GM12878 (cell line): ENCODE measurements around the gene P4HA3. TPM values are rescaled to one million over a fixed set of nuclear protein-coding genes. Genes with fewer than 3 reads are reported as not detected.

Experiments used
- ATAC-seq: fragments of 200-7000 bp; cut with Tn5 transposase; 3 replicates; pipeline ENCODE4 v1.9.1; 2020; ENCODE audit warnings: mild to moderate bottlenecking, moderate library complexity
- BruUV-seq: library from RNA; stranded (reverse); fragments of 400-500 nt; replicated peaks from 2 replicates; lab custom pipeline; 2021; lab: Mats Ljungman, UMichigan
- CTCF ChIA-PET: fragments of 300-600 bp; sonication (Branson Sonifier 250); formaldehyde crosslinking; extraction: SDS; loops from one replicate; lab custom pipeline; 2021; ENCODE audit warnings: inconsistent platforms; lab: Yijun Ruan, JAX
- POLR2A ChIA-PET: fragments of 350-600 bp; formaldehyde crosslinking; extraction: SDS; loops from one replicate; lab custom pipeline; 2021; ENCODE audit warnings: inconsistent platforms; lab: Charles Lee
- RAD21 ChIA-PET: fragments of 300-600 bp; sonication (Branson Sonifier 250); formaldehyde crosslinking; loops from one replicate; lab custom pipeline; 2023; ENCODE audit warnings: antibody characterized with exemption; ENCODE audit not compliant: unreplicated experiment; lab: Charles Lee
- SMC1A ChIA-PET: fragments of 300-600 bp; sonication (Branson Sonifier 250); formaldehyde crosslinking; loops from one replicate; lab custom pipeline; 2023; ENCODE audit not compliant: unreplicated experiment, uncharacterized antibody; lab: Charles Lee
- DNase-seq: peaks from one replicate; pipeline ENCODE4 v3.0.0-alpha.2; 2011; ENCODE audit warnings: low read depth, low spot score
- FAIRE-seq: peaks from 3 replicates; lab custom pipeline; 2011; peaks lifted over from hg19 to GRCh38; lab: Jason Lieb, UNC
- H2AFZ ChIP-seq: 2 replicates; pipeline ENCODE4 v1.6.0; 2011; ENCODE audit warnings: low read depth, low read length, control low read depth; ENCODE audit not compliant: control insufficient read depth
- H3K27ac ChIP-seq: 2 replicates; pipeline ENCODE4 v1.5.1; 2011; ENCODE audit warnings: control low read depth; ENCODE audit not compliant: control insufficient read depth, insufficient read depth
- H3K27me3 ChIP-seq, 2 experiments: replicated peaks in 1 of 2; 2 replicates each; pipeline versions ENCODE4 v1.6.0 to v1.6.1; 2011; ENCODE audit warnings: low read length in 1 of 2; ENCODE audit not compliant: control insufficient read depth in 2 of 2, insufficient read depth in 2 of 2
- H3K36me3 ChIP-seq, 2 experiments: 2 replicates each; pipeline ENCODE4 v1.5.1; 2011; ENCODE audit warnings: low read length in 1 of 2; ENCODE audit not compliant: control insufficient read depth in 2 of 2, insufficient read depth in 2 of 2
- H3K4me1 ChIP-seq: 2 replicates; pipeline ENCODE4 v1.6.1; 2011; ENCODE audit warnings: mild to moderate bottlenecking, low read length, moderate library complexity, mixed read lengths; ENCODE audit not compliant: control insufficient read depth, insufficient read depth
- H3K4me2 ChIP-seq: 2 replicates; pipeline ENCODE4 v1.6.0; 2011; ENCODE audit warnings: control low read depth; ENCODE audit not compliant: control insufficient read depth, insufficient read depth
- H3K4me3 ChIP-seq: fragments of 200-600 bp; sonication (generic); 2 replicates; pipeline ENCODE4 v1.5.1; 2016
- H3K79me2 ChIP-seq: 2 replicates; pipeline ENCODE4 v1.6.0; 2011; ENCODE audit warnings: low read length; ENCODE audit not compliant: control insufficient read depth, insufficient read depth
- H3K9ac ChIP-seq: 2 replicates; pipeline ENCODE4 v1.8.0; 2011; ENCODE audit warnings: low read length, control low read depth, mixed read lengths; ENCODE audit not compliant: control insufficient read depth, insufficient read depth
- H3K9me3 ChIP-seq: replicated peaks from 3 replicates; pipeline ENCODE4 v1.5.1; 2011; ENCODE audit warnings: mild to moderate bottlenecking, low read length; ENCODE audit not compliant: control insufficient read depth, insufficient read depth
- H4K20me1 ChIP-seq: 2 replicates; pipeline ENCODE4 v1.6.0; 2011; ENCODE audit not compliant: control insufficient read depth, insufficient read depth
- CREB1 ChIP-seq: IDR thresholded peaks from 2 replicates; pipeline ENCODE4 v1.6.1; 2012; ENCODE audit warnings: low read depth, mild to moderate bottlenecking, inconsistent platforms
- DPF2 ChIP-seq: fragments of 450-650 bp; IDR thresholded peaks from 2 replicates; pipeline ENCODE4 v1.6.1; 2017; ENCODE audit warnings: mild to moderate bottlenecking
- HCFC1 ChIP-seq: fragments of 150-350 bp; IDR thresholded peaks from 2 replicates; pipeline ENCODE4 v1.6.1; 2014; ENCODE audit warnings: low read length
- HDAC2 ChIP-seq: fragments of 200-600 bp; sonication (generic); IDR thresholded peaks from 2 replicates; pipeline ENCODE4 v1.6.1; 2017
- IKZF2 ChIP-seq, 2 experiments: fragments of 450-650 bp; IDR thresholded peaks; 2 replicates each; pipeline ENCODE4 v1.6.1; 2017; ENCODE audit warnings: mild to moderate bottlenecking in 2 of 2, moderate library complexity in 2 of 2
- PBX3 ChIP-seq: IDR thresholded peaks from 2 replicates; pipeline ENCODE4 v1.6.1; 2011; ENCODE audit warnings: mild to moderate bottlenecking, low read depth, low read length, moderate library complexity; ENCODE audit not compliant: insufficient replicate concordance
- PKNOX1 ChIP-seq: fragments of 450-650 bp; IDR thresholded peaks from 2 replicates; pipeline ENCODE4 v1.6.1; 2016; ENCODE audit warnings: mild to moderate bottlenecking
- RAD21 ChIP-seq: IDR thresholded peaks from 2 replicates; pipeline ENCODE4 v1.6.1; 2011; ENCODE audit warnings: mild to moderate bottlenecking, low read depth, low read length, moderate library complexity; ENCODE audit not compliant: insufficient read depth
- RBBP5 ChIP-seq: fragments of 200-600 bp; sonication (generic); conservative IDR thresholded peaks from 2 replicates; pipeline ENCODE4 v1.6.1; 2016
- REST ChIP-seq: IDR thresholded peaks from 2 replicates; pipeline ENCODE4 v1.6.1; 2012; ENCODE audit warnings: mild to moderate bottlenecking, low read depth, low read length
- RUNX3 ChIP-seq: IDR thresholded peaks from 2 replicates; pipeline ENCODE4 v1.6.1; 2012; ENCODE audit warnings: low read length, inconsistent platforms
- WRNIP1 ChIP-seq: IDR thresholded peaks from 2 replicates; pipeline ENCODE4 v1.6.1; 2011; ENCODE audit warnings: low read depth, low read length, improper control_type of control experiment, borderline replicate concordance
- ZNF384 ChIP-seq: IDR thresholded peaks from 2 replicates; pipeline ENCODE4 v1.6.1; 2012; ENCODE audit warnings: low read depth, mild to moderate bottlenecking, low read length, improper control_type of control experiment, borderline replicate concordance
- WGBS: methylation state at CpG from one replicate; pipeline ENCODE4 v1.1.6; 2016; ENCODE audit warnings: low lambda C conversion rate; ENCODE audit not compliant: insufficient replicate concordance, insufficient coverage; ENCODE audit errors: missing lambda C conversion rate; 5-methylcytosine and 5-hydroxymethylcytosine counted together
- in situ Hi-C: fragments of 300-500 bp; cut with MboI; formaldehyde crosslinking; loops from 9 replicates; pipeline ENCODE4 v1.14.3; 2018; ENCODE audit warnings: mixed read lengths
- intact Hi-C: fragments of 100-400 bp; cut with micrococcal nuclease; formaldehyde crosslinking; loops from one replicate; pipeline ENCODE4 v1.14.2; 2022; ENCODE audit not compliant: unreplicated experiment
- polyA plus RNA-seq, 11 experiments: library from polyadenylated mRNA; depleted of rRNA in 4 of 11; unstranded in 6 of 11; stranded (reverse) in 5 of 11; fragments of >200 nt; fragmentation: Nextera tagmentation in 4 of 11; fragmentation: Illumina TruSeq in 1 of 11; extraction: Ambion mirVana in 4 of 11; extraction: Trizol in 1 of 11; gene quantifications; 1 replicate in 1 of 11; 2 replicates in 10 of 11; pipeline versions ENCODE4 v1.2.1 to v1.2.3, GENCODE V29; 2011 to 2016; ENCODE audit warnings: inconsistent platforms in 2 of 11, missing spikeins in 2 of 11, low read depth in 1 of 11
- total RNA-seq, 4 experiments: library from RNA; depleted of rRNA in 3 of 4; stranded (reverse); fragments of >200 nt in 3 of 4; fragmentation: Illumina TruSeq in 1 of 4; extraction: Trizol in 1 of 4; gene quantifications; 2 replicates each; pipeline versions ENCODE4 v1.2.1 to v1.2.3, GENCODE V29; 2013 to 2021

P4HA3 gene
- total and polyA plus RNA-seq, 10 of the 15 experiments (the other 5 are each of a cell fraction or from before 2014, with no cell fraction given): 0.08 TPM; not detected in 9

GRCh38 chr11:74255741-74256375, 55.6 kb downstream of the P4HA3 start:
- H3K4me3 ChIP-seq: no peak overlapping the region
- ATAC-seq (peak; percentile 80), FAIRE-seq (peak; percentile 62), DNase-seq (no peak)
- SMC1A ChIA-PET: interaction anchor here (0.7 to 3.2 kb wide), 20 partner anchors 13 to 315 kb away, joined by 3 to 30 read pairs (median 4); partner anchors contain the start of gene C2CD3
- no peaks in the 10 kb centered on the region for H3K79me2 ChIP-seq
- no peak overlapping the region for H2AFZ ChIP-seq
- no TSS peak for BruUV-seq
- WGBS: 55% methylated on average over 5 of the region's 5 CpGs
- H3K36me3 ChIP-seq: peaks cover 4 to 12% of the 10 kb centered on the region in 2 experiments; a peak in 3 of 4 replicates
- no peak overlapping the region for H3K4me2 ChIP-seq
- in situ Hi-C loops: no loop called here
- H3K4me1 ChIP-seq: no peaks in the 10 kb centered on the region
- CTCF ChIA-PET: interaction anchor here (0.5 to 3.9 kb wide), 54 partner anchors 9 to 722 kb away, joined by 3 to 83 read pairs (median 4); partner anchors contain the start of genes C2CD3 and PPME1
- peaks cover 3% of the 10 kb centered on the region; the same call in 1 of the 2 replicates for H4K20me1 ChIP-seq
- POLR2A ChIA-PET: no interaction called here
- no peaks in the 10 kb centered on the region for H3K9me3 ChIP-seq
- no peak overlapping the region for H3K27ac ChIP-seq
- RAD21 ChIA-PET: interaction anchor here (0.5 to 1.9 kb wide), 15 partner anchors 9 to 315 kb away, joined by 3 to 27 read pairs (median 4); no protein-coding TSS in a partner anchor
- H3K27me3 ChIP-seq: no peaks in the 10 kb centered on the region
- no peak overlapping the region for H3K9ac ChIP-seq
- intact Hi-C loops: loop anchor here (1.0 to 5.0 kb wide), 3 partner anchors 66 to 316 kb away; no protein-coding TSS in a partner anchor
- no peak for TF ChIP-seq IKZF2 (IDR thresholded peaks at IDR 0.05)
- no peak for TF ChIP-seq PKNOX1
- TF ChIP-seq RAD21: peak; percentile 71
- TF ChIP-seq ZNF384: no peak
- peak; percentile 64; the same call in 1 of the 2 replicates for TF ChIP-seq WRNIP1
- no peak for TF ChIP-seq PBX3
- TF ChIP-seq RUNX3: 0 out of 2 replicates have a peak, but pooled peaks have one; percentile 18
- TF ChIP-seq CREB1: no peak
- no peak for TF ChIP-seq HCFC1
- no peak for TF ChIP-seq DPF2
- no peak for TF ChIP-seq RBBP5
- TF ChIP-seq HDAC2: no peak
- TF ChIP-seq REST: no peak
